ENCODE measurements around the gene PPT1. TPM values are rescaled to one million over a fixed set of nuclear protein-coding genes. Genes with fewer than 3 reads are reported as not detected.

PPT1 gene
- polyA plus RNA-seq, 1 donor from 2014 or later = 64.6 TPM

DNA sequence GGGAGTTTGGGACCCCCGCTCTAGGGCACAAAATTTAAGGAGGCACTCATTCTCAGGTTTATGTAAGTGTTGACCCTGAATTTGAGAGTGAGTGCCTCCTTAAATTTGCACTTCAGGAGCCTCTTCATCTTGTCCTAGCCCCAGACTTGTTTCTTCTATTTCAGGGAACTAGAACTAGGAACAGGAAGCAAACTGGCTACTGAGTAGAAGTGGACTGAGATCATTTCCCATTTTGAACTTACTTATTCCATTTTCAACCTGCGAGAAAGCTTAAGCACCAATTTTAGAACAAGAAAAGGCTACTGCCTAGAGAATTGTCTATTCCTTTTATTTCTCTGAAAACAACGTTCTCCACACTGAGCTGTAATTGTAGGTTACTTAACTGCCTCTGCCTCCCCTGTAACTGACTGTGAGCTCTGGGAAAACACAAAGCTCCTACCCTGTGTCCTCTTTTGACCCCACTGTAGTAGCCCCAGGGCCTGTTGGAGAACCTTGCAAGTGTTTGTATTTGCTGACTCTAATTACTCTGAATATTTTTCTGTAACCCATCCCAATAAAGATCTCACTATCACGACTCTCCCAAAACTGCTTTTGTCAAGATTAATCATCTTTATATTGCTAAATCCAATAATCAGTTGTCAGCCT lies 2.5 kb downstream of the PPT1 start:
- H3K9me2 ChIP-seq (ENCODE audit: insufficient read depth, low read length) = no peaks in the 10 kb centered on the region
- H2AFZ ChIP-seq (ENCODE audit: low read depth, low read length) = no peak overlapping the region
- peaks cover 10% of the 10 kb centered on the region for H3K79me2 ChIP-seq (replicated peaks; ENCODE audit: insufficient read depth, low read length)
- H3K9me3 ChIP-seq (ENCODE audit: low read length) = no peaks in the 10 kb centered on the region
- no peaks in the 10 kb centered on the region for H3F3A ChIP-seq (ENCODE audit: insufficient read depth, low read length, poor library complexity, severe bottlenecking)
- no peaks in the 10 kb centered on the region for H3K27me3 ChIP-seq (ENCODE audit: insufficient read depth, low read depth, low read length)
- no peaks in the 10 kb centered on the region for H4K20me1 ChIP-seq (ENCODE audit: insufficient read depth)
- peaks cover 10% of the 10 kb centered on the region for H3K36me3 ChIP-seq (ENCODE audit: insufficient read depth, low read length)
- no peak overlapping the region for H3K27ac ChIP-seq (ENCODE audit: low read length)
- no peak overlapping the region for H3K4me2 ChIP-seq (ENCODE audit: low read length)
- H3K4me3 ChIP-seq (ENCODE audit: low read length) = no peak overlapping the region
- H3K9ac ChIP-seq (ENCODE audit: low read length) = no peak overlapping the region
- TF ChIP-seq EP300 (conservative IDR thresholded peaks at IDR 0.05; ENCODE audit: poor library complexity, severe bottlenecking) (no peak), TAF1 (IDR thresholded peaks at IDR 0.05; ENCODE audit: low read depth) (no peak), RAD21 (conservative IDR thresholded peaks at IDR 0.05) (no peak), CTCF (IDR thresholded peaks at IDR 0.05; ENCODE audit: poor library complexity, severe bottlenecking) (no peak), MXI1 (conservative IDR thresholded peaks at IDR 0.05; ENCODE audit: poor library complexity, severe bottlenecking) (no peak), REST (IDR thresholded peaks at IDR 0.05; ENCODE audit: borderline replicate concordance) (no peak), POLR2AphosphoS5 (IDR thresholded peaks at IDR 0.05) (no peak), EZH2 (IDR thresholded peaks at IDR 0.05; ENCODE audit: borderline replicate concordance, insufficient read depth, low read length, poor library complexity, severe bottlenecking) (no peak), SMC3 (conservative IDR thresholded peaks at IDR 0.05; ENCODE audit: poor library complexity) (no peak)

DNA sequence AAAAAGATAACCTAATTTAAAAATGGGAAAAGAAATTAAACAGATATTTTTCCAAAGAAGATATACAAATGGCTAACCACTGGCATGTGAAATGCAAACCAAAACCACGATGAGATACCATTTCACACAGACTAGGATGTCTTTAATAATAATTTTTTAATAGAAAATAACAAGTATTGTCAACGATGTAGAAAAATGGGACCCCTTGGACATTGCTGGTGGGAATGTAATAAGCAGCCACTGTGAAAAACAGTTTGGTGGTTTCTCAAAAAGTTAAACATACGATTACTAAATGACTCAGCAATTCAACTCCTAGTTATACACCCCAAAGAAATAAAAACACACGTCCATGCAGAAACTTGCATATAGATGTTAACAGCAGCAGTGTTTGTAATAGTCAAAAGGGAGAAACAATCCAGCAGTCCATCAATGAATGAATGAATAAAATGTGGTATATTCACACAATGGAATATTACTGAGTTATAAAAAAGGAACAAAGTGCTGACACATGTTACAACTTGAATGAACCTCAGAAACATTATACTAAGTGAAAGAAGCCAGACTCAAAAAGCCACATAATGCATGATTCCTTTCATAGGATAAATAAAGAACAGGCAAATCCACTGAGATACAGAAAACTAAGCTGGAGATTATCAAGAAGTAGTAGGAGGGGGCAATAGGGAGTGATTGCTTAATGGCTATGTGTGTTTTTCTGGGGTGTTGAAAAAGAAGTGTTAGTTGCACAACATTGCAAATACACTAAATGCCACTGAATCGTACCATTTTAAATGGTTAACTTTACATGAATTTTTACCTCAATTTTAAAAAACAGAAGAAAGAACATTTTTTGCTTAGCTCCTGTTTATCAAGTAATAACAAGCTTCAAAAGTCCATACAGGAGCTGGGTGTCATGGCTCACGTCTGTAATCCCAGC lies 4.1 kb downstream of the PPT1 start:
- Histone ChIP-seq H3K36me3 (ENCODE audit: insufficient read depth, low read length) (peaks cover 14% of the 10 kb centered on the region), H3K27ac (ENCODE audit: low read length) (no peak overlapping the region), H3K4me3 (ENCODE audit: low read length) (no peak overlapping the region), H4K20me1 (ENCODE audit: insufficient read depth) (no peaks in the 10 kb centered on the region), H3K79me2 (replicated peaks; ENCODE audit: insufficient read depth, low read length) (peaks cover 10% of the 10 kb centered on the region), H3K9me2 (ENCODE audit: insufficient read depth, low read length) (no peaks in the 10 kb centered on the region), H3K9me3 (ENCODE audit: low read length) (no peaks in the 10 kb centered on the region), H2AFZ (ENCODE audit: low read depth, low read length) (no peak overlapping the region), H3F3A (ENCODE audit: insufficient read depth, low read length, poor library complexity, severe bottlenecking) (no peaks in the 10 kb centered on the region), H3K4me2 (ENCODE audit: low read length) (no peak overlapping the region), H3K27me3 (ENCODE audit: insufficient read depth, low read depth, low read length) (no peaks in the 10 kb centered on the region), H3K9ac (ENCODE audit: low read length) (no peak overlapping the region)
- TF ChIP-seq POLR2AphosphoS5 (IDR thresholded peaks at IDR 0.05) (no peak), MXI1 (conservative IDR thresholded peaks at IDR 0.05; ENCODE audit: poor library complexity, severe bottlenecking) (no peak), CTCF (IDR thresholded peaks at IDR 0.05; ENCODE audit: poor library complexity, severe bottlenecking) (no peak), EZH2 (IDR thresholded peaks at IDR 0.05; ENCODE audit: borderline replicate concordance, insufficient read depth, low read length, poor library complexity, severe bottlenecking) (no peak), EP300 (conservative IDR thresholded peaks at IDR 0.05; ENCODE audit: poor library complexity, severe bottlenecking) (no peak), REST (IDR thresholded peaks at IDR 0.05; ENCODE audit: borderline replicate concordance) (no peak), SMC3 (conservative IDR thresholded peaks at IDR 0.05; ENCODE audit: poor library complexity) (no peak), TAF1 (IDR thresholded peaks at IDR 0.05; ENCODE audit: low read depth) (no peak), RAD21 (conservative IDR thresholded peaks at IDR 0.05) (no peak)
